Measurements from ENCODE around the gene KIAA1328.

KIAA1328 gene

GRCh38 chr18:36828630-36829361 is at the start of gene KIAA1328, which contains the start of gene TPGS2:
TSS of gene KIAA1328 (plus strand) at chr18:36829127. CDS start at chr18:36829139, 12 bp downstream.
TSS of gene TPGS2 (minus strand) at chr18:36829002. CDS start at chr18:36828767, 235 bp downstream.
- Histone ChIP-seq H3K36me3 (ENCODE audit: control insufficient read depth, insufficient read depth, low read length) (no peaks in the 10 kb centered on the region), H3K79me2 (peaks cover 3% of the 10 kb centered on the region), H3K4me2 (ENCODE audit: low read length) (peak within 1 kb of the TSS; percentile 96), H2AFZ (peak within 1 kb of the TSS; percentile 95), H3K27me3 (ENCODE audit: control insufficient read depth, insufficient read depth, low read length) (no peaks in the 10 kb centered on the region), H3K4me3 (ENCODE audit: low read depth, low read length) (peak within 1 kb of the TSS; percentile 81), H3K4me1 (no peaks in the 10 kb centered on the region), H3K9me3 (ENCODE audit: control insufficient read depth, low read length) (no peaks in the 10 kb centered on the region), H3K9ac (peak within 1 kb of the TSS; percentile 32), H3K27ac (peak within 1 kb of the TSS; percentile 73)
- peak; percentile 51 for TF ChIP-seq CTCF (IDR thresholded peaks at IDR 0.05)

- Histone ChIP-seq H3K27ac (no peak overlapping the region), H3K27me3 (ENCODE audit: control insufficient read depth, insufficient read depth, low read length) (no peaks in the 10 kb centered on the region), H3K36me3 (ENCODE audit: control insufficient read depth, insufficient read depth, low read length) (no peaks in the 10 kb centered on the region), H3K4me2 (ENCODE audit: low read length) (no peak overlapping the region), H3K79me2 (no peaks in the 10 kb centered on the region), H3K9me3 (ENCODE audit: control insufficient read depth, low read length) (no peaks in the 10 kb centered on the region), H3K4me3 (ENCODE audit: low read depth, low read length) (no peak overlapping the region), H3K9ac (no peak overlapping the region), H3K4me1 (no peaks in the 10 kb centered on the region), H2AFZ (no peak overlapping the region)
- no peak for TF ChIP-seq CTCF (IDR thresholded peaks at IDR 0.05)
Observed at GRCh38 chr18:36780748-36781147, 48.2 kb upstream of the KIAA1328 start.

GRCh38 chr18:36782710-36783109 is 46.2 kb upstream of the KIAA1328 start:
- Histone ChIP-seq H3K9ac (no peak overlapping the region), H3K4me2 (ENCODE audit: low read length) (no peak overlapping the region), H3K4me3 (ENCODE audit: low read depth, low read length) (no peak overlapping the region), H3K79me2 (no peaks in the 10 kb centered on the region), H3K27me3 (ENCODE audit: control insufficient read depth, insufficient read depth, low read length) (no peaks in the 10 kb centered on the region), H3K4me1 (no peaks in the 10 kb centered on the region), H3K36me3 (ENCODE audit: control insufficient read depth, insufficient read depth, low read length) (no peaks in the 10 kb centered on the region), H3K9me3 (ENCODE audit: control insufficient read depth, low read length) (no peaks in the 10 kb centered on the region), H2AFZ (no peak overlapping the region), H3K27ac (no peak overlapping the region)
- no peak for TF ChIP-seq CTCF (IDR thresholded peaks at IDR 0.05)

GRCh38 chr18:36783792-36784191 is 45.1 kb upstream of the KIAA1328 start:
- H3K9ac ChIP-seq: no peak overlapping the region
- no peak for TF ChIP-seq CTCF (IDR thresholded peaks at IDR 0.05)
- H3K9me3 ChIP-seq (ENCODE audit: control insufficient read depth, low read length): no peaks in the 10 kb centered on the region
- H2AFZ ChIP-seq: no peak overlapping the region
- no peaks in the 10 kb centered on the region for H3K36me3 ChIP-seq (ENCODE audit: control insufficient read depth, insufficient read depth, low read length)
- no peaks in the 10 kb centered on the region for H3K4me1 ChIP-seq
- H3K4me3 ChIP-seq (ENCODE audit: low read depth, low read length): no peak overlapping the region
- H3K4me2 ChIP-seq (ENCODE audit: low read length): no peak overlapping the region
- H3K27me3 ChIP-seq (ENCODE audit: control insufficient read depth, insufficient read depth, low read length): no peaks in the 10 kb centered on the region
- no peaks in the 10 kb centered on the region for H3K79me2 ChIP-seq
- no peak overlapping the region for H3K27ac ChIP-seq

GRCh38 chr18:36786686-36787085 is 42.2 kb upstream of the KIAA1328 start:
- Histone ChIP-seq H3K79me2 (no peaks in the 10 kb centered on the region), H3K9ac (no peak overlapping the region), H3K9me3 (ENCODE audit: control insufficient read depth, low read length) (no peaks in the 10 kb centered on the region), H3K36me3 (ENCODE audit: control insufficient read depth, insufficient read depth, low read length) (no peaks in the 10 kb centered on the region), H3K4me2 (ENCODE audit: low read length) (no peak overlapping the region), H3K4me3 (ENCODE audit: low read depth, low read length) (no peak overlapping the region), H3K27me3 (ENCODE audit: control insufficient read depth, insufficient read depth, low read length) (no peaks in the 10 kb centered on the region), H2AFZ (no peak overlapping the region), H3K27ac (no peak overlapping the region), H3K4me1 (no peaks in the 10 kb centered on the region)
- TF ChIP-seq CTCF (IDR thresholded peaks at IDR 0.05): no peak
